ENCODE results near the gene VPS18.

The VPS18 gene

DNA sequence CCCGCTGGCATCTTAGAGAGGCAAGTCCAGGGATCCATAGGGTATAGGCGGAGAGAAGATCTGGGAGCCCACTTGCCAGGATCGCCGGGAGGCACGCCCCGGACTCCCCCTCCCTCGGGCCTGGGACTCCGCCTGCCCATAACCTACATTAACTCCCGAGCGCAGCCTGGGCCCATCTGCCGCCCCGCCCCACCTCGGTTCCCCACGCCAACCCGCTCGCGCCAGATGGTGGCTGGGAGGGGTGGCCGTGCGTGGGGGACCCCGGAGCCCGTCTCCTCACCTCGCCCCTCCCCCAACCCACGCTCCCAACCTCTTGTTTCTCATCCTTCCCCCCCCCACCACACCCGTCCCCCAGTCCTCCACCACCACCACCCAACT lies 33.2 kb downstream of the VPS18 start:
- TF ChIP-seq POLR2A (IDR thresholded peaks at IDR 0.05; ENCODE audit: low read depth, low read length): no peak
- no peak for DNase-seq (ENCODE audit: insufficient read length, low spot score)
- no peak for FAIRE-seq

DNA sequence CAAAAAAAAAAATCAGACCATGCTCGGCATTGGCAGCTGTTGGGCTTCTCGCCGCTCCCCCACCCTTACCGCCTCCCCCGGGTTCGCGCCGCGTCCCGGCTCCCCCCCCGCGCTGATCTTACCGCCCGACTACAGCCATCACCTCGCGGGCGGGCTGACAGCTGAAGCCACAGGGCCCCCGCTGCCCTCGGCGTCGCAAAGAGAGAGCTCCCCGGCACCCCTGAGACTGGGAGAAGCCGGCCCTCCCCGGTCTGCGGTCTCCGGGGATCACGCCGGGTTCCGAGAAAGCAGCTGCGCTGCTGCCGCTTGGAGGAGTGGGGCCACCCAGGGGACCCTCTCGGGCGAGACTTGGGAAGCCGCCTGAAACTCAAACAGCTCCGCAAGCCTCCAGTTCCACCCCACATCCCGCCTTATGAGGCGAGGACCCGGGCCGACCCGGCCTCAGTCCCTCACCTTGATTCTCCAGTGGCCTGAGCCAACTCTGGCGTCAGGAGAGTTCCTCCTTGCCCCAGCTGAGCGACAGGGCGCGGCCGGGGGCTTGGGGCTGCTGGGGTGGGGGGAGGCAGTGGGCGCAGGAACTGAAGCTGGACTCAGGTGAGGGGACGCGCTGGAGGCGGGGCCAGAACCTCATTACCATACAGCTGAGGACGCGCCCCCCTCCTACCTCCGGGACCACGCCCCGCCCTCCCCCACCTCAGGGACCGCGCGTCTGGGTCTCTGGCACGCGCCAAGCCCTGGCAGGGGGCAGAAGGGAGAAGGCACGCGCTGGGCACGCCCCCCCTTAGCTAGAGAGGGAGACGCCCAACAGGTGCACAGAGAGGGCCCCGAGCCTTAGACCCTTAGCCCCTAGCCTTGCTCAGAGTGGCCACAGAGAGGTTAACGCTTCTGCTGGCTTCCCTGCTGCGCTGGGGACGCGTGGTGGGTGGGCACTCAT lies 33.9 kb downstream of the VPS18 start:
- FAIRE-seq: no peak
- TF ChIP-seq POLR2A (IDR thresholded peaks at IDR 0.05; ENCODE audit: low read depth, low read length): no peak
- no peak for DNase-seq (ENCODE audit: insufficient read length, low spot score)

DNA sequence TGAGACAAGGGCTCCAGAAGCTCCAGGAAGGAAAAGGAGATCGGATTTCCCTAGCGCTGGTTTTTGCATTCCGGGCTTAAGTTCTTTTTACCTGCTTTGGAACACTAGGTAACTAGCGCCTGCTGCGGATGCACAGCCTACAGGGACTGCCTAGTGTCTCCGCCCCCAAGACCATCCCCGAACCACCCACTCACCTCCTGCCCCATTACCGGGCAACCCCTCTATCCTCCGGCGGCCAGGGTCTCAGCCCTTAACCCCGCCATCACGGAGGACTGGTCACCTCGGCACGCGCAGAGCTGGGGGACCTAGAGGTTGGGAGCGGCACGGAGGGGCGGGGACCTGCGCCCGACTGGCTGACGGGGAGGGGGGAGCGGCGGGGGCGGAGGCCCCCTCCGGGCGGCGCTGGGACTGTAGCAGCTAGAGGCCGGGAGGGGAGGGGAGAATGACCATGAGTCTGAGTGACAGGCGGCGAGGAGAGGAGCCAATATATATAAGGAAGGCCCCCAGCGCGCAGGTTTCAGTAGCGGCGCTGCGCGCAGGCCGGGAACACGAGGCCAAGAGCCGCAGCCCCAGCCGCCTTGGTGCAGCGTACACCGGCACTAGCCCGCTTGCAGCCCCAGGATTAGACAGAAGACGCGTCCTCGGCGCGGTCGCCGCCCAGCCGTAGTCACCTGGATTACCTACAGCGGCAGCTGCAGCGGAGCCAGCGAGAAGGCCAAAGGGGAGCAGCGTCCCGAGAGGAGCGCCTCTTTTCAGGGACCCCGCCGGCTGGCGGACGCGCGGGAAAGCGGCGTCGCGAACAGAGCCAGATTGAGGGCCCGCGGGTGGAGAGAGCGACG lies 34.8 kb downstream of the VPS18 start, which contains the start of gene DLL4:
Gene DLL4 (plus strand): TSS at position 520 of the 839 bp plus-strand sequence. CDS start 329 bp downstream, outside the sequence.
- DNase-seq (ENCODE audit: insufficient read length, low spot score): no peak
- no peak for FAIRE-seq
- TF ChIP-seq POLR2A (IDR thresholded peaks at IDR 0.05; ENCODE audit: low read depth, low read length): no peak

DNA sequence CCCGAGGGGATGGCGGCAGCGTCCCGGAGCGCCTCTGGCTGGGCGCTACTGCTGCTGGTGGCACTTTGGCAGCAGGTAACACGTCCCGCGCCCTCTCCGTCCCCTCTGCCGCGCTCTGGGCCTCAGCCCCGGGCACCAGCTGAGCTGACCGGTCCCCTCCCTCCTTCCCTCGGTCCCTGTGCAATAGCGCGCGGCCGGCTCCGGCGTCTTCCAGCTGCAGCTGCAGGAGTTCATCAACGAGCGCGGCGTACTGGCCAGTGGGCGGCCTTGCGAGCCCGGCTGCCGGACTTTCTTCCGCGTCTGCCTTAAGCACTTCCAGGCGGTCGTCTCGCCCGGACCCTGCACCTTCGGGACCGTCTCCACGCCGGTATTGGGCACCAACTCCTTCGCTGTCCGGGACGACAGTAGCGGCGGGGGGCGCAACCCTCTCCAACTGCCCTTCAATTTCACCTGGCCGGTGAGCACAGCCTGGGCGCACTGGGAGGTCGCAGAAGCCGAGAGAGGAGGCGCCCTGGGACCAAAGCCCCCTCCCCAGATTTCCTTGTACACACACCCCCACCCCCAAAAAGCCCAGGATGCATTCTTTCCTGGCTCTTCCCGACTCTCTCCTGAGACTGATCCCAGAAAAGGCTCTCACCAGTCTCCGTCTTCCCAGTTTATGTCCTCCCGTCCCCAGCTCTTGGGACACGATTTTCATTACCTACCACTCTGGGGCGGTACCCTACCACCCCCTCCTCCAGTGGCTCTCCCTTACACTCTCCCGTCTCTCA lies 35.6 kb downstream of the VPS18 start:
- FAIRE-seq (no peak), DNase-seq (ENCODE audit: insufficient read length, low spot score) (no peak)
- TF ChIP-seq POLR2A (IDR thresholded peaks at IDR 0.05; ENCODE audit: low read depth, low read length): no peak

GRCh38 chr15:40930430-40931299 lies 36.4 kb downstream of the VPS18 start:
- FAIRE-seq: no peak
- no peak for TF ChIP-seq POLR2A (IDR thresholded peaks at IDR 0.05; ENCODE audit: low read depth, low read length)
- DNase-seq (ENCODE audit: insufficient read length, low spot score): no peak

- no peak for TF ChIP-seq POLR2A (IDR thresholded peaks at IDR 0.05; ENCODE audit: low read depth, low read length)
- no peak for DNase-seq (ENCODE audit: insufficient read length, low spot score)
- FAIRE-seq: no peak
These were observed 37.3 kb downstream of the VPS18 start for GRCh38 chr15:40931300-40932142.

GRCh38 chr15:40932156-40932555 lies 37.9 kb downstream of the VPS18 start:
- no peak for DNase-seq (ENCODE audit: insufficient read length, low spot score)
- no peak for FAIRE-seq
- TF ChIP-seq POLR2A (IDR thresholded peaks at IDR 0.05; ENCODE audit: low read depth, low read length): no peak

DNA sequence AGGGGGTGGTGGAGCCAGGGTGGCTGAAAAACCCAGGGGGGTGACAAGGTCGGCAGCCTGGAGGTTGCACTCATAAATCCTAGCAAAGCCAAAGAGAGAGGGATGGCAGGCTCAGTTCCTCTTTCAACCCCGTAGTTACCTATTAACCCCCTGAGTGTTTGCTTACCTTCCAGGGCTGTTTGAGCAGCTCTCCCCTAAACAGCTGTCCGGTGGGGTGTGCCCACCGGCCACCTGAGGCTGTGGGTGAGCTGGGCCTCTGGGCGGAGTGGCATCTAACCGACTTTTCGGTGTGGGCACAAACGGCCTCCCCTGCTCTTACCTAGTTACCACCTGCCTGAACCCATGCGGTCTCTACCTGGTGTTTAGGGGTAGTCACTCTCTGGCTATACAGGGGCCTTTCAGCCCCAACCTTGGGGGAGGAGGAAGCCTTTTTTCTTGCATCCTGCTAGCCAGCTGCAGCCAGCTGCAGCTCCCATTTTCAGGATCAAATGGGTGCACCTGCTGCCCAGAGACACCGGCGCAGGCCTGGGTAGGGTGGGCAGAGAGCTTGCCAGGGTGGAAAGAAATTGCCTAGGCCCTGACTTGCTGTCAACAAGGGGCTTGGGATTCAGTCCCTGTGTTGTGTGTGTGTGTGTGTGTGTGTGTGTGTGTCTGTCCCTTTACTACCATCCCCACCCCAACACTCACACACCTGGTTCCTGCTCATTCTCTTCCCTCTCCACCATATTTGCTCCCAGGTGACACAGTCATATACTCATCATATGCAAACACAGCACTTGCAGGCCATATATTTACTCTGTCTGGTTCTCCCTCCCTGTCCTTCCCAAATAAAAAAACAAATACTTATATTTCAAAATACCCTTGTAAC lies 38.6 kb downstream of the VPS18 start:
- TF ChIP-seq POLR2A (IDR thresholded peaks at IDR 0.05; ENCODE audit: low read depth, low read length): no peak
- FAIRE-seq (no peak), DNase-seq (ENCODE audit: insufficient read length, low spot score) (no peak)

- FAIRE-seq (no peak), DNase-seq (ENCODE audit: insufficient read length, low spot score) (no peak)
- TF ChIP-seq POLR2A (IDR thresholded peaks at IDR 0.05; ENCODE audit: low read depth, low read length): no peak
These were observed 39.3 kb downstream of the VPS18 start for GRCh38 chr15:40933517-40933902.

- TF ChIP-seq POLR2A (IDR thresholded peaks at IDR 0.05; ENCODE audit: low read depth, low read length): no peak
- DNase-seq (ENCODE audit: insufficient read length, low spot score) (no peak), FAIRE-seq (no peak)
These were observed 40.2 kb downstream of the VPS18 start for GRCh38 chr15:40934457-40934856.

DNA sequence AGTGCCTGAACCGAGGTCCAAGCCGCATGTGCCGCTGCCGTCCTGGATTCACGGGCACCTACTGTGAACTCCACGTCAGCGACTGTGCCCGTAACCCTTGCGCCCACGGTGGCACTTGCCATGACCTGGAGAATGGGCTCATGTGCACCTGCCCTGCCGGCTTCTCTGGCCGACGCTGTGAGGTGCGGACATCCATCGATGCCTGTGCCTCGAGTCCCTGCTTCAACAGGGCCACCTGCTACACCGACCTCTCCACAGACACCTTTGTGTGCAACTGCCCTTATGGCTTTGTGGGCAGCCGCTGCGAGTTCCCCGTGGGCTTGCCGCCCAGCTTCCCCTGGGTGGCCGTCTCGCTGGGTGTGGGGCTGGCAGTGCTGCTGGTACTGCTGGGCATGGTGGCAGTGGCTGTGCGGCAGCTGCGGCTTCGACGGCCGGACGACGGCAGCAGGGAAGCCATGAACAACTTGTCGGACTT lies 42.0 kb downstream of the VPS18 start:
- DNase-seq (ENCODE audit: insufficient read length, low spot score): no peak
- FAIRE-seq: no peak
- no peak for TF ChIP-seq POLR2A (IDR thresholded peaks at IDR 0.05; ENCODE audit: low read depth, low read length)

Measured in H54 (cell line).